ENCODE measurements around the gene CEP20.

Gene CEP20

DNA sequence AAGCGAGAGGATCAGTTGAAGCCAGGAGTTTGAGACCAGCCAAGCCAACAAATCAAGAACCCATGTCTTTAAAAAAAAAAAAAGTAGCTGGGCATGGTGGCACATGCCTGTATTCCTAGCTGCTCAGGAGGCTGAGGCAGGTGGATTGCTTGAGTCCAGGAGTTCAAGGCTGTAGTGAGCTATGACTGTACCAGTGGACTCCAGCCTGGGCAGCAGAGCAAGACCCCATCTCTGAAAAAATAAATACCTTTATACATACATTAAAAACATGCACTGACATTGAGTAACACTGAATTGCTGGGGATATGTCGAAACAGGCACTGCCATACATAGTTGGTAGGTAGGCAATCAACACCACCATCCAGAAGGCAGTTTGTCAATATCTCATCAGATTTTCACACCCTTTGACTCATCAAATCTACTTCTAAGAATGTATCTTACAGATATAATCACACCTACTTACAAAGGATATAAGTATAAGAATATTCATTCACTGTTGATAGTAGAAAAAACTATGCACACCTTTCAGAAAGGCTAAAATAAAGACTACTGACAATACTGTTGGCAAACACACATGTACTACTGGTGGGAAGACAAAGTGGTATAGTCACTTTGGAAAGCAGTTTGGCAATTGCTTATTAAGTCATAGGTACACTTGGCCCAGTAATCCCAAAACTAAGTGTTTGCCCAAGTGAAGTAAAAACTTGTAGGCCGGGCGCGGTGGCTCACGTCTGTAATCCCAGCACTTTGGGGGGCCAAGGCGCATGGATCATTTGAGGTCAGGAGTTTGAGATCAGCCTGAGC, 6.4 kb upstream of the CEP20 start:
- H3K9me3 ChIP-seq (ENCODE audit: insufficient read depth, low read length, severe bottlenecking): no peaks in the 10 kb centered on the region
- DNase-seq (no peak), ATAC-seq (ENCODE audit: insufficient read depth, low read depth) (no peak)
- TF ChIP-seq CTCF (IDR thresholded peaks at IDR 0.05; ENCODE audit: borderline replicate concordance, extremely low read depth, low read length, poor library complexity, severe bottlenecking) (no peak), EZH2 (IDR thresholded peaks at IDR 0.05; ENCODE audit: borderline replicate concordance, low read depth, low read length, severe bottlenecking) (no peak)
- H3K4me1 ChIP-seq (ENCODE audit: insufficient read depth, low read length): no peaks in the 10 kb centered on the region
- no peaks in the 10 kb centered on the region for H4K20me1 ChIP-seq (ENCODE audit: insufficient read depth, low read length)
- H3K27ac ChIP-seq (ENCODE audit: low read length): no peak overlapping the region
- no peaks in the 10 kb centered on the region for H3K79me2 ChIP-seq (ENCODE audit: insufficient read depth, low read length)
- no peak overlapping the region for H3K4me3 ChIP-seq (ENCODE audit: low read depth in 1 of 2, low read length in 2 of 2)
- no peaks in the 10 kb centered on the region for H3K36me3 ChIP-seq (ENCODE audit: insufficient read depth, low read length)
- no peak overlapping the region for H3K9ac ChIP-seq (ENCODE audit: low read depth, low read length)
- no peak overlapping the region for H2AFZ ChIP-seq (ENCODE audit: low read depth, low read length)
- no peak overlapping the region for H3K4me2 ChIP-seq (ENCODE audit: insufficient read depth, low read length)
- H3K27me3 ChIP-seq (ENCODE audit: insufficient read depth, low read length, poor library complexity): no peaks in the 10 kb centered on the region

DNA sequence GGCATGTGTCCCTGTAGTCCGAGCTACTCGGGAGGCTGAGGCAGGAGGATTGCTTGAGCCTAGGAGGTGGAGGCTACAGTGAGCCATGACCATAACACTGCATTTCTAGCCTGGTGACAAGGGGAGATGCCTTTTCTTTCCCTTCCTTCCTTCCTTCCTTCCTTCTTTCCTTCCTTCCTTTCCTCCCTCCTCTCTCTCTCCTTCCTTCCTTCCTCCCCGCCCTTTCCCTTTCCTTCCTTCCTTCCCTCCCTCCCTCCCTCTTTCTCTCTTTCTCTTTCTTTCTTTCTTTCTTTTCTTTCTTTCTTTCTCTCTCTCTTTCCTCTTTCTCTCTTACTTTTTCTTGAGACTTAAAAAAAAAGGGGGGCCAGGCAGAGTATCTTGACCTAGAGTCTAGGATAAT, 3.1 kb upstream of the CEP20 start:
- Histone ChIP-seq H4K20me1 (ENCODE audit: insufficient read depth, low read length) (peaks cover 5% of the 10 kb centered on the region; the same call in 1 of the 2 replicates), H3K4me3 (ENCODE audit: low read depth in 1 of 2, low read length in 2 of 2) (no peak overlapping the region), H3K27me3 (ENCODE audit: insufficient read depth, low read length, poor library complexity) (no peaks in the 10 kb centered on the region), H2AFZ (ENCODE audit: low read depth, low read length) (no peak overlapping the region), H3K79me2 (ENCODE audit: insufficient read depth, low read length) (peaks cover 19% of the 10 kb centered on the region), H3K4me1 (ENCODE audit: insufficient read depth, low read length) (peaks cover 22% of the 10 kb centered on the region), H3K9me3 (ENCODE audit: insufficient read depth, low read length, severe bottlenecking) (no peaks in the 10 kb centered on the region), H3K4me2 (ENCODE audit: insufficient read depth, low read length) (no peak overlapping the region), H3K27ac (ENCODE audit: low read length) (no peak overlapping the region), H3K36me3 (ENCODE audit: insufficient read depth, low read length) (no peaks in the 10 kb centered on the region), H3K9ac (ENCODE audit: low read depth, low read length) (no peak overlapping the region)
- ATAC-seq (ENCODE audit: insufficient read depth, low read depth) (no peak), DNase-seq (no peak)
- TF ChIP-seq CTCF (IDR thresholded peaks at IDR 0.05; ENCODE audit: borderline replicate concordance, extremely low read depth, low read length, poor library complexity, severe bottlenecking) (no peak), EZH2 (IDR thresholded peaks at IDR 0.05; ENCODE audit: borderline replicate concordance, low read depth, low read length, severe bottlenecking) (no peak)

- H3K27me3 ChIP-seq (ENCODE audit: insufficient read depth, low read length, poor library complexity): no peaks in the 10 kb centered on the region
- H3K4me1 ChIP-seq (ENCODE audit: insufficient read depth, low read length): peaks cover 29% of the 10 kb centered on the region
- H3K36me3 ChIP-seq (ENCODE audit: insufficient read depth, low read length): peaks cover 20% of the 10 kb centered on the region
- ATAC-seq (ENCODE audit: insufficient read depth, low read depth) (no peak), DNase-seq (no peak)
- peak overlapping the region; percentile 78 to 98; a peak in 3 of 4 replicates for H3K4me3 ChIP-seq (ENCODE audit: low read depth in 1 of 2, low read length in 2 of 2)
- H3K9me3 ChIP-seq (ENCODE audit: insufficient read depth, low read length, severe bottlenecking): no peaks in the 10 kb centered on the region
- TF ChIP-seq EZH2 (IDR thresholded peaks at IDR 0.05; ENCODE audit: borderline replicate concordance, low read depth, low read length, severe bottlenecking): no peak
- no peak for TF ChIP-seq CTCF (IDR thresholded peaks at IDR 0.05; ENCODE audit: borderline replicate concordance, extremely low read depth, low read length, poor library complexity, severe bottlenecking)
- peak overlapping the region; percentile 91 for H3K27ac ChIP-seq (ENCODE audit: low read length)
- peak overlapping the region; percentile 84 for H3K4me2 ChIP-seq (ENCODE audit: insufficient read depth, low read length)
- peak overlapping the region; percentile 84 for H3K9ac ChIP-seq (ENCODE audit: low read depth, low read length)
- no peak overlapping the region for H2AFZ ChIP-seq (ENCODE audit: low read depth, low read length)
- peaks cover 53% of the 10 kb centered on the region for H3K79me2 ChIP-seq (ENCODE audit: insufficient read depth, low read length)
- H4K20me1 ChIP-seq (ENCODE audit: insufficient read depth, low read length): peaks cover 5% of the 10 kb centered on the region; the same call in 1 of the 2 replicates
Observed at GRCh38 chr16:15887283-15887682, 1.1 kb downstream of the CEP20 start.

All from DND-41 (cell line).